Measurements from ENCODE around the gene ATR. TPM values are rescaled to one million over a fixed set of nuclear protein-coding genes. Genes with fewer than 3 reads are reported as not detected.

ATR gene
- total and polyA plus RNA-seq, 9 of the 15 experiments (the other 6 are each of a cell fraction or from before 2014, with no cell fraction given) = 18.0 to 37.8 (median 23.2) TPM

- TF ChIP-seq, protein P1, sequence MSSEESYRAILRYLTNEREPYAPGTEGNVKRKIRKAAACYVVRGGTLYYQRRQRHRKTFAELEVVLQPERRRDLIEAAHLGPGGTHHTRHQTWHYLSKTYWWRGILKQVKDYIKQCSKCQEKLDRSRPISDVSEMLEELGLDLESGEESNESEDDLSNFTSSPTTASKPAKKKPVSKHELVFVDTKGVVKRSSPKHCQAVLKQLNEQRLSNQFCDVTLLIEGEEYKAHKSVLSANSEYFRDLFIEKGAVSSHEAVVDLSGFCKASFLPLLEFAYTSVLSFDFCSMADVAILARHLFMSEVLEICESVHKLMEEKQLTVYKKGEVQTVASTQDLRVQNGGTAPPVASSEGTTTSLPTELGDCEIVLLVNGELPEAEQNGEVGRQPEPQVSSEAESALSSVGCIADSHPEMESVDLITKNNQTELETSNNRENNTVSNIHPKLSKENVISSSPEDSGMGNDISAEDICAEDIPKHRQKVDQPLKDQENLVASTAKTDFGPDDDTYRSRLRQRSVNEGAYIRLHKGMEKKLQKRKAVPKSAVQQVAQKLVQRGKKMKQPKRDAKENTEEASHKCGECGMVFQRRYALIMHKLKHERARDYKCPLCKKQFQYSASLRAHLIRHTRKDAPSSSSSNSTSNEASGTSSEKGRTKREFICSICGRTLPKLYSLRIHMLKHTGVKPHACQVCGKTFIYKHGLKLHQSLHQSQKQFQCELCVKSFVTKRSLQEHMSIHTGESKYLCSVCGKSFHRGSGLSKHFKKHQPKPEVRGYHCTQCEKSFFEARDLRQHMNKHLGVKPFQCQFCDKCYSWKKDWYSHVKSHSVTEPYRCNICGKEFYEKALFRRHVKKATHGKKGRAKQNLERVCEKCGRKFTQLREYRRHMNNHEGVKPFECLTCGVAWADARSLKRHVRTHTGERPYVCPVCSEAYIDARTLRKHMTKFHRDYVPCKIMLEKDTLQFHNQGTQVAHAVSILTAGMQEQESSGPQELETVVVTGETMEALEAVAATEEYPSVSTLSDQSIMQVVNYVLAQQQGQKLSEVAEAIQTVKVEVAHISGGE (CRISPR knock-in tag; IDR thresholded peaks at IDR 0.05) = 0 out of 6 replicates have a peak, but pooled peaks of 1 of the 3 experiments have one; percentile 40
- no peak for TF ChIP-seq ETV1 (tag; conservative IDR thresholded peaks at IDR 0.05; ENCODE audit: low read depth)
- no peak for TF ChIP-seq GATA2 (CRISPR knock-in tag; IDR thresholded peaks at IDR 0.05)
- TF ChIP-seq, protein P2, sequence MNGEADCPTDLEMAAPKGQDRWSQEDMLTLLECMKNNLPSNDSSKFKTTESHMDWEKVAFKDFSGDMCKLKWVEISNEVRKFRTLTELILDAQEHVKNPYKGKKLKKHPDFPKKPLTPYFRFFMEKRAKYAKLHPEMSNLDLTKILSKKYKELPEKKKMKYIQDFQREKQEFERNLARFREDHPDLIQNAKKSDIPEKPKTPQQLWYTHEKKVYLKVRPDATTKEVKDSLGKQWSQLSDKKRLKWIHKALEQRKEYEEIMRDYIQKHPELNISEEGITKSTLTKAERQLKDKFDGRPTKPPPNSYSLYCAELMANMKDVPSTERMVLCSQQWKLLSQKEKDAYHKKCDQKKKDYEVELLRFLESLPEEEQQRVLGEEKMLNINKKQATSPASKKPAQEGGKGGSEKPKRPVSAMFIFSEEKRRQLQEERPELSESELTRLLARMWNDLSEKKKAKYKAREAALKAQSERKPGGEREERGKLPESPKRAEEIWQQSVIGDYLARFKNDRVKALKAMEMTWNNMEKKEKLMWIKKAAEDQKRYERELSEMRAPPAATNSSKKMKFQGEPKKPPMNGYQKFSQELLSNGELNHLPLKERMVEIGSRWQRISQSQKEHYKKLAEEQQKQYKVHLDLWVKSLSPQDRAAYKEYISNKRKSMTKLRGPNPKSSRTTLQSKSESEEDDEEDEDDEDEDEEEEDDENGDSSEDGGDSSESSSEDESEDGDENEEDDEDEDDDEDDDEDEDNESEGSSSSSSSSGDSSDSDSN (IDR thresholded peaks at IDR 0.05; ENCODE audit: borderline replicate concordance in 1 of 2, low read depth in 2 of 2, low read length in 2 of 2) = 0 out of 4 replicates have a peak, but pooled peaks of 1 of the 2 experiments have one; percentile 68
- TF ChIP-seq CREB3L1 (IDR thresholded peaks at IDR 0.05; ENCODE audit: borderline replicate concordance, low read depth) = 0 out of 2 replicates have a peak, but pooled peaks have one; percentile 8
- no peak for TF ChIP-seq ERF (CRISPR knock-in tag; IDR thresholded peaks at IDR 0.05)
- TF ChIP-seq RAD51 (IDR thresholded peaks at IDR 0.05; ENCODE audit: borderline replicate concordance, low read depth) = no peak
- no peak for TF ChIP-seq SAFB2 (IDR thresholded peaks at IDR 0.05; ENCODE audit: borderline replicate concordance, low read depth, low read length, severe bottlenecking)
- peak; percentile 34 for TF ChIP-seq CHD1 (IDR thresholded peaks at IDR 0.05; ENCODE audit: low read length)
- TF ChIP-seq, protein P3, sequence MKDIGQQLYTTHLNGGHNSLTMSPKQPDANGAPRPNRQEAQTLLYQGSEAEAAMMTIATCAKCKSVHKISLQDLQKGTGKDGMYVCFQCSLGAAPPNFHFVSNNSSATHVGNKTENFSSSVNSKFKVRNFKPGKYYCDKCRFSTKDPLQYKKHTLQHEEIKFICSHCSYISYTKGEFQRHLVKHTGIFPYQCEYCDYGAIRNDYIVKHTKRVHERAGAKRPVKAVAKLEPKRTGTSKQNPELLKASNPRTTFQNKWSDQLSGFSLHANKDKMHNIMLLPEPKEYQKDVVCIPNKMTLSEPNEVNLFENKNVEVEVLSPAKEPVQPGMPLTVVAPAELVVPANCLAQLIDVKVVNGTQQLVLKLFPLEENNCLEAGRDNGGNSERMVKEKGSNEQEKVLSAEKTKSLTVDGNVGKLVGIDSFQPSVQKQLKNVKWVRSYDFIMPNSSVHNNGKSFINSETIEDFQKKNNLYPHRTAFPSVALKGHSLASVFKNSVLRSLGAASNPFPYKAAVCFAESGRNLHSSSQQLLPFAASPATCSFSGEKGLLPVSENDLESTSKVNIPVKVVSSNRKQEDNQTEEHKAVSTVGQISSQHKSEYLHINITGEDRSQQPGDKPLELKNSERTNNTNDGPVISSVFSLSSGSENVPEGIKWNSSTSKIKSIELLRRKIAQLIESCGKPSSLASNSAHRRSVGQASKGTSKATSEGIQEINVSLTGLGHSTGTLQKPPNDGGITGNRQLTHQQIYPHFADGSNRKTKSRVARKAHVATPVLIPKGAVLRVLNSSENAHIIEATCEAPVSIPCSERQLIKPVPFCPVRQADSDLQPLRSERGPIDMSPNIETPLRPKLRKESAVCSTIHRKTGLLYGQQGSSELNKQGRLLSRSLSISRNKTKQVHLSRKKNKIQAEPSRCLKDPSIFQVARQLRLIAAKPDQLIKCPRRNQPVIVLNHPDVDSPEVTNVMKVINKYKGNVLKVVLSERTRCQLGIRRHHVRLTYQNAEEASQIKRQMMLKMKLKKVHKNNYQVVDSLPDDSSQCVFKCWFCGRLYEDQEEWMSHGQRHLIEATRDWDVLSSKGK (CRISPR knock-in tag; IDR thresholded peaks at IDR 0.05) = no peak
- TF ChIP-seq, protein P4, sequence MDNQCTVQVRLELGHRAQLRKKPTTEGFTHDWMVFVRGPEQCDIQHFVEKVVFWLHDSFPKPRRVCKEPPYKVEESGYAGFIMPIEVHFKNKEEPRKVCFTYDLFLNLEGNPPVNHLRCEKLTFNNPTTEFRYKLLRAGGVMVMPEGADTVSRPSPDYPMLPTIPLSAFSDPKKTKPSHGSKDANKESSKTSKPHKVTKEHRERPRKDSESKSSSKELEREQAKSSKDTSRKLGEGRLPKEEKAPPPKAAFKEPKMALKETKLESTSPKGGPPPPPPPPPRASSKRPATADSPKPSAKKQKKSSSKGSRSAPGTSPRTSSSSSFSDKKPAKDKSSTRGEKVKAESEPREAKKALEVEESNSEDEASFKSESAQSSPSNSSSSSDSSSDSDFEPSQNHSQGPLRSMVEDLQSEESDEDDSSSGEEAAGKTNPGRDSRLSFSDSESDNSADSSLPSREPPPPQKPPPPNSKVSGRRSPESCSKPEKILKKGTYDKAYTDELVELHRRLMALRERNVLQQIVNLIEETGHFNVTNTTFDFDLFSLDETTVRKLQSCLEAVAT (IDR thresholded peaks at IDR 0.05) = no peak
- peak; percentile 53 for TF ChIP-seq RBM39 (optimal IDR thresholded peaks at IDR 0.05; ENCODE audit: low read depth, low read length)
These were observed 131.2 kb downstream of the ATR start (continued) for GRCh38 chr3:142447301-142447851.
